OCI-LY7 (cell line): ENCODE results near the gene CANT1. TPM values are rescaled to one million over a fixed set of nuclear protein-coding genes. Genes with fewer than 3 reads are reported as not detected.

Experiments
- BruUV-seq: library from RNA; stranded (reverse); fragments of 400-500 nt; replicated peaks from 2 replicates; lab custom pipeline; 2021; lab: Mats Ljungman, UMichigan
- CTCF ChIA-PET: fragments of 300-600 bp; sonication (Branson Sonifier 250); formaldehyde crosslinking; loops from one replicate; lab custom pipeline; 2022; ENCODE audit warnings: antibody characterized with exemption; ENCODE audit not compliant: unreplicated experiment; lab: Charles Lee
- POLR2A ChIA-PET: fragments of 300-600 bp; sonication (Branson Sonifier 250); formaldehyde crosslinking; loops from one replicate; lab custom pipeline; 2022; ENCODE audit warnings: antibody characterized with exemption; lab: Charles Lee
- DNase-seq: peaks from one replicate; pipeline ENCODE4 v3.0.0-alpha.2; 2015; ENCODE audit warnings: low spot score
- H2AFZ ChIP-seq: fragments of 200-600 bp; sonication (generic), shearing (Covaris generic); 2 replicates; pipeline ENCODE4 v1.6.1; 2014; ENCODE audit warnings: mild to moderate bottlenecking, antibody characterized with exemption, low read length, moderate library complexity
- H3K27ac ChIP-seq: fragments of 200-600 bp; sonication (generic); 2 replicates; pipeline ENCODE4 v1.5.1; 2014; ENCODE audit warnings: mixed run types, low read depth, mild to moderate bottlenecking, moderate library complexity, low read length, inconsistent platforms; ENCODE audit not compliant: poor library complexity, severe bottlenecking
- H3K36me3 ChIP-seq: fragments of 200-600 bp; sonication (generic); 2 replicates; pipeline ENCODE4 v1.6.1; 2014; ENCODE audit warnings: mild to moderate bottlenecking, antibody characterized with exemption, low read length, moderate library complexity, mixed read lengths; ENCODE audit not compliant: insufficient read depth
- H3K4me1 ChIP-seq: fragments of 200-600 bp; sonication (generic); 2 replicates; pipeline ENCODE4 v1.5.1; 2014; ENCODE audit warnings: mild to moderate bottlenecking, low read length; ENCODE audit not compliant: insufficient read depth, poor library complexity, severe bottlenecking
- H3K4me2 ChIP-seq: fragments of 200-600 bp; sonication (generic); 2 replicates; pipeline ENCODE4 v1.6.1; 2014; ENCODE audit warnings: mild to moderate bottlenecking, low read length
- H3K4me3 ChIP-seq: fragments of 200-600 bp; sonication (generic); 2 replicates; pipeline ENCODE4 v1.5.1; 2014; ENCODE audit warnings: mild to moderate bottlenecking, low read depth, low read length; ENCODE audit not compliant: poor library complexity, severe bottlenecking
- H3K79me2 ChIP-seq: fragments of 200-600 bp; sonication (generic); 2 replicates; pipeline ENCODE4 v1.6.1; 2016; ENCODE audit warnings: low read depth, mild to moderate bottlenecking, low read length, moderate library complexity, mixed read lengths; ENCODE audit not compliant: insufficient read depth
- H3K9me2 ChIP-seq: fragments of 200-600 bp; sonication (generic); 2 replicates; pipeline ENCODE4 v1.6.1; 2016; ENCODE audit warnings: mild to moderate bottlenecking, low read length, mixed read lengths; ENCODE audit not compliant: insufficient read depth
- H3K9me3 ChIP-seq: fragments of 200-600 bp; sonication (generic); 2 replicates; pipeline ENCODE4 v1.6.1; 2014; ENCODE audit warnings: mild to moderate bottlenecking, mixed run types, low read length, mixed read lengths
- H4K20me1 ChIP-seq: fragments of 200-600 bp; sonication (generic); 2 replicates; pipeline ENCODE4 v1.6.1; 2014; ENCODE audit warnings: mild to moderate bottlenecking, antibody characterized with exemption, low read length, moderate library complexity, mixed read lengths; ENCODE audit not compliant: insufficient read depth
- EZH2phosphoT487 ChIP-seq: fragments of 200-600 bp; sonication (generic); IDR thresholded peaks from 2 replicates; pipeline ENCODE4 v1.6.1; 2018; ENCODE audit warnings: low read depth, borderline replicate concordance, mild to moderate bottlenecking, mixed run types, antibody characterized with exemption, low read length, moderate library complexity, mixed read lengths
- intact Hi-C: fragments of 100-400 bp; cut with micrococcal nuclease; formaldehyde crosslinking; loops from one replicate; pipeline ENCODE4 v1.10.0; 2022; ENCODE audit not compliant: unreplicated experiment
- total RNA-seq, 2 experiments: library from RNA; depleted of rRNA in 1 of 2; stranded (reverse); fragments of >200 nt in 1 of 2; shearing (Covaris generic) in 1 of 2; gene quantifications; 2 replicates each; pipeline ENCODE4 v1.2.3, GENCODE V29; 2014 to 2022
- TF ChIP-seq, protein P1 (sequence below): fragments of 200-600 bp; sonication (generic); conservative IDR thresholded peaks from 2 replicates; pipeline ENCODE4 v1.5.1; 2014; ENCODE audit warnings: mild to moderate bottlenecking, antibody characterized with exemption, low read length, moderate library complexity, mixed read lengths

CANT1 gene
- total RNA-seq, 2 experiments from 2014 or later, result 37.2 to 60.5 TPM

DNA sequence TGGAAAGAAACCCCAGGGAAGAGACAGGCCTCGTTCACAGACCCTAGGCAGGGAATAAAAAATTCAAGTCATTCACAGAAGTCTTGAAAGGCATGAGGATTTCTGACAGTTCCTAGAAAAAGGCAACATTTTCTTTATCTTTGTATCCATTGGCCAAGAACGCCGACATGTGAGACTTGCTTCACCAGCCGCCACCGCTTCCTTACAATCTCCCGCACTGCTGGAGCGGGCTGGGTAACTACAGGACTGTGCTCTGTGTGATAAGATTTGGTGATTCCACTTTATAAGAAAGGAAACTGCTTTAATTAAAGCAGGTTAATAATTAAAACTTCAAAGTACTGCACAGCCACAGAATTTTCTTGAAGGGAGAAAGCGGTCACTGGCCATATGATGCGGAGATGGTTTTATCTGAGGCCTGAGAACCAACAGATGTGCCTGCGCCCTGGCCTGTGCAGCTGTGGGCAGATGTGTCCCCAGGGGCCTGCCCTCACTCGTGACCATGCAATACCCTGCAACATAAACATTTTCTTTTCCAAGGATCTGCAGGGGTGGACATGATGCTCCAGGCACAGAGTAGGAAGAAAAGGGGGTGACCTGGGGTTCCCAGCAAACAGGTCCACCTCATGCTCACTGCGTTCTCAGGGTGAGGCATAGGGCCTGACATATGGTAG lies 16.9 kb downstream of the CANT1 start:
- DNase-seq, result no peak
- Histone ChIP-seq H3K4me2 (no peak overlapping the region), H2AFZ (no peak overlapping the region), H3K9me2 (no peaks in the 10 kb centered on the region), H3K79me2 (no peaks in the 10 kb centered on the region), H3K4me1 (no peaks in the 10 kb centered on the region), H4K20me1 (peaks cover 4% of the 10 kb centered on the region; the same call in 1 of the 2 replicates), H3K9me3 (no peaks in the 10 kb centered on the region), H3K27ac (no peak overlapping the region), H3K4me3 (no peak overlapping the region), H3K36me3 (peaks cover 81% of the 10 kb centered on the region)
- ChIA-PET POLR2A (no interaction called here), CTCF (no interaction called here)
- intact Hi-C loops, result loop anchor here (5.0 kb wide), 1 partner anchor 50 kb away; no protein-coding TSS in a partner anchor
- TF ChIP-seq, protein P1, sequence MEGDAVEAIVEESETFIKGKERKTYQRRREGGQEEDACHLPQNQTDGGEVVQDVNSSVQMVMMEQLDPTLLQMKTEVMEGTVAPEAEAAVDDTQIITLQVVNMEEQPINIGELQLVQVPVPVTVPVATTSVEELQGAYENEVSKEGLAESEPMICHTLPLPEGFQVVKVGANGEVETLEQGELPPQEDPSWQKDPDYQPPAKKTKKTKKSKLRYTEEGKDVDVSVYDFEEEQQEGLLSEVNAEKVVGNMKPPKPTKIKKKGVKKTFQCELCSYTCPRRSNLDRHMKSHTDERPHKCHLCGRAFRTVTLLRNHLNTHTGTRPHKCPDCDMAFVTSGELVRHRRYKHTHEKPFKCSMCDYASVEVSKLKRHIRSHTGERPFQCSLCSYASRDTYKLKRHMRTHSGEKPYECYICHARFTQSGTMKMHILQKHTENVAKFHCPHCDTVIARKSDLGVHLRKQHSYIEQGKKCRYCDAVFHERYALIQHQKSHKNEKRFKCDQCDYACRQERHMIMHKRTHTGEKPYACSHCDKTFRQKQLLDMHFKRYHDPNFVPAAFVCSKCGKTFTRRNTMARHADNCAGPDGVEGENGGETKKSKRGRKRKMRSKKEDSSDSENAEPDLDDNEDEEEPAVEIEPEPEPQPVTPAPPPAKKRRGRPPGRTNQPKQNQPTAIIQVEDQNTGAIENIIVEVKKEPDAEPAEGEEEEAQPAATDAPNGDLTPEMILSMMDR, result no peak
- TF ChIP-seq EZH2phosphoT487, result no peak
- no TSS peak for BruUV-seq

DNA sequence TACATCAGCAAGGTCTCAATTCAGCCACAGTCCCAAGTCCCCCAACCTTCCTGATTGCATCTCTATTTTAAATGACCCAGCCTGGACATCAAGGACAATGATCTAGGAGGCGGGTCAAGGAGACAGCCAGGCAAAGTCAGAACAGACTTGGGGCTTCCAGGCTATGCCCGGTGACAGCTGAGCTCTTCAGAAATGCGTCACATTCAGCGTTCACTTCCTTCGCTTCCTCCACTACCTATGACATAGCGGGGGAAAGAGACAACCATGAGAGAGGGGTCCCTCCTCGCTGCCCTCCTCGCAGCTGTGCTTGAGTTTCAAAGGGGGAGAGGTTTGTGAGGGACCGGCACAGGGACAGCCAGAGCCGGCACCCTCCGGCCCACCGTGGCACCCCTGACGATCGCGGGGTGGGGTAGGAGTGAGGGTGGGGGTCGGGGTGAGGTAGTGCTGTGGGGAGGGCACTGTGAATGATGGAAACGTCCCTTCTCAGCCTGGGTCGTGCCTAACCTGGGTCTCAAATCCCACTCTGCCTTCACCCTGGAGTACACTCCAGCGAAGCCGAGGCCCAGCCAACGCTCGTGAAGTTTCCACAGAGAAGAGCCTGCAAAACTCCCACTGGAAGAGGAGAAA lies 17.5 kb downstream of the CANT1 start:
- ChIA-PET POLR2A (no interaction called here), CTCF (no interaction called here)
- no peak for TF ChIP-seq EZH2phosphoT487
- no peak overlapping the region for H2AFZ ChIP-seq
- no peaks in the 10 kb centered on the region for H3K79me2 ChIP-seq
- no peak overlapping the region for H3K4me3 ChIP-seq
- H3K9me2 ChIP-seq, result no peaks in the 10 kb centered on the region
- DNase-seq, result no peak
- H3K27ac ChIP-seq, result no peak overlapping the region
- H4K20me1 ChIP-seq, result peaks cover 4% of the 10 kb centered on the region; the same call in 1 of the 2 replicates
- no peak overlapping the region for H3K4me2 ChIP-seq
- H3K9me3 ChIP-seq, result no peaks in the 10 kb centered on the region
- H3K4me1 ChIP-seq, result peaks cover 1% of the 10 kb centered on the region
- no TSS peak for BruUV-seq
- intact Hi-C loops, result loop anchor here (5.0 kb wide), 1 partner anchor 50 kb away; no protein-coding TSS in a partner anchor
- H3K36me3 ChIP-seq, result peaks cover 75% of the 10 kb centered on the region

DNA sequence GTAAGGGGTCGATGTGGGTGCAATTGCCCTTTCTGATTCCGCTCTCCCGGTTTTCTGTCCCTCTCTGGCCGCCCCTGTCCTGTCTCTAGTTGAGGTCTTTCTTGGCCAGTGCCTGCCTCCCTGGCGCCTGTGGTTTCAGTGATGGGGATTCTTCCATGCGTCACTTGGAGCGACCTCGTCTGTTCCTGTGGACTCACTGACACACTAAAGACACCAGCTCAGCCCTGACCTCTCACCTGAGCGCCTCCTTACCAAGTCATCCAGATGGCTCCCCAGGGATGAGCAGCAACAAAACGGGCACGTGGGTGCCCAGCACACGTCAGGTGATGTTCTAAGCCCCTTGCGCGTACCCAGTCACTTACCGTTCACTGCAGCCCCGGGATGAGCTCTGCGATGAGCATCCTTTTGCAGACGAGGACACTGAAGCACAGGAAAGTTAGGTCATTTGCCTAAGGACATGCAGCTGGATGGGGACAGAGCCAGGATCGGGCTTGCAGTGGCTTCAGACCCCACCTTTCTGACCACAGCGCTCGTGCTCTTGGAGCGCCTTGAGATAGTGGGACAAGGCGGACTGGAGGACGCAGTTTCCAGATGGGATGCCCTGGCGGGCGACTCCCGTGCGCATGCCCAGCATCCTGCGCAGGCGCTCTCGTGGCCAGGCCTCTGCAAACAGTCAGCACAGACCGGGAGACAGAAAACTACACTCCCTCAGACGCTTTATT lies 18.4 kb downstream of the CANT1 start:
- Histone ChIP-seq H3K79me2 (no peaks in the 10 kb centered on the region), H3K4me1 (peaks cover 10% of the 10 kb centered on the region), H3K36me3 (peaks cover 67% of the 10 kb centered on the region), H3K9me3 (no peaks in the 10 kb centered on the region), H4K20me1 (peaks cover 4% of the 10 kb centered on the region; the same call in 1 of the 2 replicates), H3K4me2 (no peak overlapping the region), H2AFZ (no peak overlapping the region), H3K27ac (no peak overlapping the region), H3K4me3 (no peak overlapping the region), H3K9me2 (no peaks in the 10 kb centered on the region)
- no peak for DNase-seq
- ChIA-PET CTCF (interaction anchor here (0.6 kb wide), 1 partner anchor 659 kb away, joined by 3 read pairs; no protein-coding TSS in a partner anchor), POLR2A (interaction anchor here (0.6 kb wide), 1 partner anchor 35 kb away, joined by 3 read pairs; no protein-coding TSS in a partner anchor)
- TF ChIP-seq, protein P1, result no peak
- no peak for TF ChIP-seq EZH2phosphoT487
- intact Hi-C loops, result loop anchor here (5.0 kb wide), 1 partner anchor 51 kb away; no protein-coding TSS in a partner anchor
- no TSS peak for BruUV-seq
